Stomach (tissue), 4 donors: Measurements from ENCODE around the gene SLC35E1.
"Not testable (repeated sequence)": the region's sequence is repeated elsewhere in the genome, so short reads cannot be mapped to it uniquely, and the experiment has no call there.

Source experiments
- EP300 ChIP-seq: sonication (generic); formaldehyde crosslinking; IDR thresholded peaks from one replicate; pipeline ENCODE4 v1.6.1; 2017; ENCODE audit warnings: antibody characterized with exemption
- POLR2A ChIP-seq, 4 donors: fragments of 450-650 bp; IDR thresholded peaks; one replicate each; pipeline ENCODE4 v1.6.1; 2016; ENCODE audit warnings: antibody characterized with exemption in 4 of 4, control low read depth in 2 of 4, mild to moderate bottlenecking in 1 of 4, moderate library complexity in 1 of 4
- POLR2AphosphoS5 ChIP-seq, 3 donors: sonication (generic); formaldehyde crosslinking; IDR thresholded peaks; one replicate each; pipeline ENCODE4 v1.6.1; 2016; ENCODE audit warnings: antibody characterized with exemption in 3 of 3
- TF ChIP-seq, protein P1 (sequence below), 7 experiments: fragments of 450-650 bp in 4 of 7; fragments of 200-600 bp in 3 of 7; sonication (generic) in 3 of 7; IDR thresholded peaks; one replicate each; pipeline ENCODE4 v1.5.1; 2016 to 2019; ENCODE audit warnings: antibody characterized with exemption in 7 of 7, control low read depth in 2 of 7, mild to moderate bottlenecking in 1 of 7

DNA sequence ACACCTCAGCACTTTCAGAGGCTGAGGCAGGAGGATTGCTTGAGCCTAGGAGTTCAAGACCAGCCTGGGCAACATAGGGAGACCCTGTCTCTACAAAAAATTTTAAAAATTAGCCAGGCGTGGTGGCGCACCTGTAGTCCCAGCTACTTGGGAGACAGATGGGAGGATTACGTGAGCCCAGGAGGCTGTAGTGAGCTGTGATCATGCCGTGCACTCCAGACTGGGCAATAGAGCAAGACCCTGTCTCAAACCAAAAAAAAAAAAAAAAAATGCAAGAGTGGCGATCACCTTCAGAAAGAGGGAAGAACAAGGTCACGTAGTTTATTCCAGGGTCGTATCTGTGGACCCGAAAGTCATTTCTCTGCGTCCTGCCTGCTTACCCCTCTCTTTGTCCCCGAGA, 59.6 kb downstream of the SLC35E1 start:
- not testable (repeated sequence) for TF ChIP-seq EP300; POLR2AphosphoS5 (IDR thresholded peaks at IDR 0.05); POLR2A (IDR thresholded peaks at IDR 0.05)
- TF ChIP-seq, protein P1, sequence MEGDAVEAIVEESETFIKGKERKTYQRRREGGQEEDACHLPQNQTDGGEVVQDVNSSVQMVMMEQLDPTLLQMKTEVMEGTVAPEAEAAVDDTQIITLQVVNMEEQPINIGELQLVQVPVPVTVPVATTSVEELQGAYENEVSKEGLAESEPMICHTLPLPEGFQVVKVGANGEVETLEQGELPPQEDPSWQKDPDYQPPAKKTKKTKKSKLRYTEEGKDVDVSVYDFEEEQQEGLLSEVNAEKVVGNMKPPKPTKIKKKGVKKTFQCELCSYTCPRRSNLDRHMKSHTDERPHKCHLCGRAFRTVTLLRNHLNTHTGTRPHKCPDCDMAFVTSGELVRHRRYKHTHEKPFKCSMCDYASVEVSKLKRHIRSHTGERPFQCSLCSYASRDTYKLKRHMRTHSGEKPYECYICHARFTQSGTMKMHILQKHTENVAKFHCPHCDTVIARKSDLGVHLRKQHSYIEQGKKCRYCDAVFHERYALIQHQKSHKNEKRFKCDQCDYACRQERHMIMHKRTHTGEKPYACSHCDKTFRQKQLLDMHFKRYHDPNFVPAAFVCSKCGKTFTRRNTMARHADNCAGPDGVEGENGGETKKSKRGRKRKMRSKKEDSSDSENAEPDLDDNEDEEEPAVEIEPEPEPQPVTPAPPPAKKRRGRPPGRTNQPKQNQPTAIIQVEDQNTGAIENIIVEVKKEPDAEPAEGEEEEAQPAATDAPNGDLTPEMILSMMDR (IDR thresholded peaks at IDR 0.05): not testable (repeated sequence)
